ENCODE results near the gene TPMT. TPM values are rescaled to one million over a fixed set of nuclear protein-coding genes. Genes with fewer than 3 reads are reported as not detected.
A peak's percentile ranks its signal among the peaks of the same experiment; 100 is the strongest.

The TPMT gene
- total and polyA plus RNA-seq, 2 of the 13 experiments (the other 11 are each of a cell fraction or from before 2014, with no cell fraction given): 11.1 to 22.8 TPM

GRCh38 chr6:18122128-18123093, 32.5 kb downstream of the TPMT start, which contains the start of gene NHLRC1 (continued):
- TF ChIP-seq SIN3B (IDR thresholded peaks at IDR 0.05; ENCODE audit: low read length): no peak
- TF ChIP-seq ZNF879 (CRISPR knock-in tag; IDR thresholded peaks at IDR 0.05): no peak; the same call in 1 of the 2 replicates
- no peak for TF ChIP-seq NFE2 (CRISPR knock-in tag; IDR thresholded peaks at IDR 0.05)
- TF ChIP-seq GPN1 (CRISPR knock-in tag; IDR thresholded peaks at IDR 0.05; ENCODE audit: borderline replicate concordance): no peak
- no peak for TF ChIP-seq ZNF326 (CRISPR knock-in tag; IDR thresholded peaks at IDR 0.05; ENCODE audit: borderline replicate concordance)
- no peak for TF ChIP-seq ZNF816 (CRISPR knock-in tag; IDR thresholded peaks at IDR 0.05; ENCODE audit: borderline replicate concordance)
- peak; percentile 77; the same call in 1 of the 2 replicates for TF ChIP-seq DPF2 (CRISPR knock-in tag; IDR thresholded peaks at IDR 0.05; ENCODE audit: borderline replicate concordance, low read depth)
- TF ChIP-seq GZF1 (CRISPR knock-in tag; IDR thresholded peaks at IDR 0.05): peak; percentile 95
- no peak for TF ChIP-seq ONECUT2 (CRISPR knock-in tag; IDR thresholded peaks at IDR 0.05)
- TF ChIP-seq ZNF713 (CRISPR knock-in tag; IDR thresholded peaks at IDR 0.05): 0 out of 2 replicates have a peak, but pooled peaks have one; percentile 50
- TF ChIP-seq NFYC (CRISPR knock-in tag; IDR thresholded peaks at IDR 0.05): peak; percentile 68
- TF ChIP-seq SIX4 (CRISPR knock-in tag; IDR thresholded peaks at IDR 0.05): peak; percentile 81
- TF ChIP-seq ZNF234 (CRISPR knock-in tag; conservative IDR thresholded peaks at IDR 0.05): no peak; the same call in 1 of the 2 replicates
- TF ChIP-seq ZNF446 (CRISPR knock-in tag; IDR thresholded peaks at IDR 0.05): no peak
- TF ChIP-seq DR1 (CRISPR knock-in tag; IDR thresholded peaks at IDR 0.05): peak; percentile 90
- peak; percentile 98 for TF ChIP-seq MIER3 (CRISPR knock-in tag; IDR thresholded peaks at IDR 0.05; ENCODE audit: borderline replicate concordance)
- peak; percentile 71; the same call in 1 of the 2 replicates for TF ChIP-seq ZBTB2 (CRISPR knock-in tag; IDR thresholded peaks at IDR 0.05; ENCODE audit: low read depth)
- peak; percentile 99 for TF ChIP-seq POGK (CRISPR knock-in tag; conservative IDR thresholded peaks at IDR 0.05)
- TF ChIP-seq BRF2 (CRISPR knock-in tag; IDR thresholded peaks at IDR 0.05): peak; percentile 96; the same call in 1 of the 2 replicates
- TF ChIP-seq KLF12 (CRISPR knock-in tag; IDR thresholded peaks at IDR 0.05; ENCODE audit: borderline replicate concordance): no peak
- peak; percentile 42; the same call in 1 of the 2 replicates for TF ChIP-seq ZKSCAN1 (IDR thresholded peaks at IDR 0.05; ENCODE audit: low read length)
- TF ChIP-seq ZNF180 (CRISPR knock-in tag; IDR thresholded peaks at IDR 0.05; ENCODE audit: borderline replicate concordance, low read depth): no peak
- TF ChIP-seq BCL3 (CRISPR knock-in tag; IDR thresholded peaks at IDR 0.05): peak; percentile 98; the same call in 1 of the 2 replicates
- no peak; the same call in 1 of the 2 replicates for TF ChIP-seq TRIM24 (CRISPR knock-in tag; IDR thresholded peaks at IDR 0.05)
- TF ChIP-seq ZNF660 (CRISPR knock-in tag; IDR thresholded peaks at IDR 0.05; ENCODE audit: borderline replicate concordance, low read depth): 0 out of 2 replicates have a peak, but pooled peaks have one; percentile 73

Measured in HepG2 (cell line).